HFFc6 (cell line): ENCODE data around the gene SLC38A10. TPM values are rescaled to one million over a fixed set of nuclear protein-coding genes. Genes with fewer than 3 reads are reported as not detected.

Experiments used
- DNase-seq: peaks from one replicate; pipeline ENCODE4 v3.0.0-alpha.2; 2018
- H3K27ac Mint-ChIP-seq: 2 replicates; pipeline ENCODE4 v1.8.0; 2020; ENCODE audit warnings: mild to moderate bottlenecking, mixed read lengths
- H3K27me3 Mint-ChIP-seq: 2 replicates; pipeline ENCODE4 v1.8.0; 2021; ENCODE audit warnings: mild to moderate bottlenecking, moderate library complexity, mixed read lengths; ENCODE audit not compliant: insufficient read depth
- H3K36me3 Mint-ChIP-seq: 2 replicates; pipeline ENCODE4 v1.8.0; 2021; ENCODE audit warnings: low read depth, mixed read lengths
- H3K4me1 Mint-ChIP-seq: 2 replicates; pipeline ENCODE4 v1.8.0; 2020; ENCODE audit warnings: low read depth, mixed read lengths
- H3K4me3 Mint-ChIP-seq: 2 replicates; pipeline ENCODE4 v1.8.0; 2020; ENCODE audit warnings: mild to moderate bottlenecking, moderate library complexity, mixed read lengths
- H3K9me3 Mint-ChIP-seq: 2 replicates; pipeline ENCODE4 v1.8.0; 2020; ENCODE audit warnings: mild to moderate bottlenecking, mixed read lengths
- total RNA-seq, 6 experiments: library from RNA; stranded (reverse); fragmentation: NEBNext Ultra II Directional; extraction: Animal tissue kit (Norgen Biotek cat#: 25700); gene quantifications; 2 replicates in 1 of 6; 3 replicates in 5 of 6; pipeline ENCODE4 v1.2.3, GENCODE V29; 2021
- TF ChIP-seq, protein P1 (sequence below): fragments of 200-600 bp; sonication (generic); IDR thresholded peaks from 2 replicates; pipeline ENCODE4 v1.5.0; 2021; ENCODE audit warnings: antibody characterized with exemption, mild to moderate bottlenecking

Gene SLC38A10
- total RNA-seq, 6 experiments from 2014 or later = 71.2 to 88.3 (median 72.2) TPM

DNA sequence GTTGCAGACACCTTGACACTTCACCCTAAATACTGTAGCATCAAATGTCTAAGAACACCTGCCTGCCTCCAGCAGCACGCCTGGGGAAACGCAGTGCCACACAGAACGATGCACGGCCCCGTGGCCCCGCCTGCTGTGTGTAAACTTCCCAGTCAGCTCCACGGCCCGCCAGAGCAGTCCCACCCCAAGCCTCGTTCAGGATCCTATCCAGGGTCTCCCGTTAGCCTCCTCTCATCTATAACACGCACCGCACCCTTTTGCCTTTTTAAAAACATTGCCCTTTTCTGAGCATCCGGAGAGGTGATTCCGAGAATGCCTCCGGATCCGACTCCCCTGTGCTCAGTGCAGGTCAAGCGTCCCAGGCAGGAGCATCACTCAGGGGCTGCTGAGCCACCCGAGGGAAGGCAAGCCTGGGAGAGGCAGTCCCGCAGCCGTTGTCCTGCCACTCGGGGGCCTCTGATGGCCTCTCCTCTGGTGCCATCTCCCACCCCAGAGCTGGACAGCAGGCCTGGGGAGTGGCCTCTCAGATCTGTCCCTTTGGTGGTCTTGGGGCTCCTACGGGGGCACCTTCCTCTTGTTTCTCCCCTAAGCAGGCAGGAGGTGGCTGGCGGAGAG is 37.9 kb upstream of the SLC38A10 start:
- no peaks in the 10 kb centered on the region for H3K36me3 Mint-ChIP-seq
- TF ChIP-seq, protein P1, sequence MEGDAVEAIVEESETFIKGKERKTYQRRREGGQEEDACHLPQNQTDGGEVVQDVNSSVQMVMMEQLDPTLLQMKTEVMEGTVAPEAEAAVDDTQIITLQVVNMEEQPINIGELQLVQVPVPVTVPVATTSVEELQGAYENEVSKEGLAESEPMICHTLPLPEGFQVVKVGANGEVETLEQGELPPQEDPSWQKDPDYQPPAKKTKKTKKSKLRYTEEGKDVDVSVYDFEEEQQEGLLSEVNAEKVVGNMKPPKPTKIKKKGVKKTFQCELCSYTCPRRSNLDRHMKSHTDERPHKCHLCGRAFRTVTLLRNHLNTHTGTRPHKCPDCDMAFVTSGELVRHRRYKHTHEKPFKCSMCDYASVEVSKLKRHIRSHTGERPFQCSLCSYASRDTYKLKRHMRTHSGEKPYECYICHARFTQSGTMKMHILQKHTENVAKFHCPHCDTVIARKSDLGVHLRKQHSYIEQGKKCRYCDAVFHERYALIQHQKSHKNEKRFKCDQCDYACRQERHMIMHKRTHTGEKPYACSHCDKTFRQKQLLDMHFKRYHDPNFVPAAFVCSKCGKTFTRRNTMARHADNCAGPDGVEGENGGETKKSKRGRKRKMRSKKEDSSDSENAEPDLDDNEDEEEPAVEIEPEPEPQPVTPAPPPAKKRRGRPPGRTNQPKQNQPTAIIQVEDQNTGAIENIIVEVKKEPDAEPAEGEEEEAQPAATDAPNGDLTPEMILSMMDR = no peak
- H3K27ac Mint-ChIP-seq = no peak overlapping the region
- no peaks in the 10 kb centered on the region for H3K9me3 Mint-ChIP-seq
- H3K4me3 Mint-ChIP-seq = no peak overlapping the region
- no peak for DNase-seq
- H3K27me3 Mint-ChIP-seq = peaks cover 31% of the 10 kb centered on the region
- H3K4me1 Mint-ChIP-seq = peaks cover 13% of the 10 kb centered on the region

GRCh38 chr17:81332118-81332834 is 37.2 kb upstream of the SLC38A10 start:
- DNase-seq = no peak
- H3K4me3 Mint-ChIP-seq = no peak overlapping the region
- TF ChIP-seq, protein P1 = no peak
- no peaks in the 10 kb centered on the region for H3K36me3 Mint-ChIP-seq
- H3K4me1 Mint-ChIP-seq = peaks cover 15% of the 10 kb centered on the region
- no peak overlapping the region for H3K27ac Mint-ChIP-seq
- no peaks in the 10 kb centered on the region for H3K9me3 Mint-ChIP-seq
- peaks cover 31% of the 10 kb centered on the region for H3K27me3 Mint-ChIP-seq

DNA sequence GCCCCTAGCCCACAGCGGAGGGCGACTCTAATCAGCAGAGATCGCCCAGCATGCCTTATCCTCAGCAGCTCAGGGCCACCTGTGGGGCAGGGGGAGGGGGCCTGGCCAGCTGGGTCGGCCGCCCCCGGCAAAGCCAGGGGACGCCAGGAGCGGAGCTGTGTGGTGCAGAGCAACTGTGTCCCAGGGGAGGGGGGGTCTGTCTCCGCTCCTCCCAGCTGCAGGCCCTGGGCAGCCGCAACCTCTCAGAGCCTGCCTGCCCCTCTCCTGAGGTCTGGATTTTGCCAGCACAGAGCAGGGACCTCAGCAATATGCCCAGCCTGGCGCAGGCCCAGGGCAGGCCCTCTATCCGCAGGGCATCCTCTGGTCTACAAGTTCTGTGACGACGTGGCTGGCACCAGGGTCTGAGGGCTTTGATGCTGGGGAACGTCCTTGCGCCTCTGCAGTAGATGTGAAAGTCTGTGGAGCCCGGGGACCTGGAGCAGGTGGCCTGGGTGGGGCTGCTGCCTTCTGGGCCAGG is 36.5 kb upstream of the SLC38A10 start:
- no peak overlapping the region for H3K27ac Mint-ChIP-seq
- no peaks in the 10 kb centered on the region for H3K9me3 Mint-ChIP-seq
- TF ChIP-seq, protein P1 = no peak
- no peaks in the 10 kb centered on the region for H3K36me3 Mint-ChIP-seq
- peaks cover 31% of the 10 kb centered on the region for H3K27me3 Mint-ChIP-seq
- peaks cover 22% of the 10 kb centered on the region for H3K4me1 Mint-ChIP-seq
- no peak overlapping the region for H3K4me3 Mint-ChIP-seq
- DNase-seq = no peak

GRCh38 chr17:81330884-81331245 is 35.8 kb upstream of the SLC38A10 start:
- no peak for DNase-seq
- H3K36me3 Mint-ChIP-seq = no peaks in the 10 kb centered on the region
- H3K27me3 Mint-ChIP-seq = peaks cover 31% of the 10 kb centered on the region
- no peaks in the 10 kb centered on the region for H3K9me3 Mint-ChIP-seq
- H3K4me1 Mint-ChIP-seq = peaks cover 22% of the 10 kb centered on the region
- no peak overlapping the region for H3K4me3 Mint-ChIP-seq
- no peak overlapping the region for H3K27ac Mint-ChIP-seq
- TF ChIP-seq, protein P1 = no peak

- Mint-ChIP-seq H3K36me3 (no peaks in the 10 kb centered on the region), H3K4me3 (no peak overlapping the region), H3K27ac (peak overlapping the region; percentile 31; the same call in 1 of the 2 replicates), H3K27me3 (peaks cover 31% of the 10 kb centered on the region), H3K9me3 (no peaks in the 10 kb centered on the region), H3K4me1 (peaks cover 22% of the 10 kb centered on the region)
- TF ChIP-seq, protein P1 = peak; percentile 13; the same call in 1 of the 2 replicates
- no peak for DNase-seq
Observed at GRCh38 chr17:81329927-81330883, 35.1 kb upstream of the SLC38A10 start.
